GM21360 (cell line): Measurements from ENCODE around the gene RPL13A.
"Not testable (repeated sequence)": the region's sequence is repeated elsewhere in the genome, so short reads cannot be mapped to it uniquely, and the experiment has no call there.

ENCODE experiments used
- ATAC-seq: cut with Tn5 transposase; IDR thresholded peaks from one replicate; pipeline ENCODE4 v1.9.1; 2021; ENCODE audit warnings: mild to moderate bottlenecking, moderate library complexity; ENCODE audit not compliant: unreplicated experiment

Gene RPL13A

DNA sequence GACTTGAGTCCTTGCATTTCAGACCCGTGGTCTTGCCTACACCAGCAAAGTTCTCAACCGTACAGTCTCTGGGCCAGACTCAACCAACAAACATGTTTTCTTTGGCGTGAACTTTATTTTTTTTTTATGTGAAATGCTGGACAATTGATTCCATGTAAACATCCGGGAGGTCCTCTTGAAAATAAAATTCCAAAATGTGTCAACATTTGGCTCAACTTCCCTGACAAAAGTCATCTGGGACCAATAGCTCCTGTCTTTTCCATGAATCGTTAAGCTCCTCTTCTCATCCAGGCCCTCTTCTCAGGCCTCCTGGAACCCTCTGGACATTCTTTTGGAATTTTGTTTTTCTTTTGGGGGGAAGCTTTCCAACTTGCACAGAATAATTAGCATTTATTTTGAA is 31.6 kb upstream of the RPL13A start:
- no peak for ATAC-seq

GRCh38 chr19:49456326-49456725 is 31.1 kb upstream of the RPL13A start:
- ATAC-seq: no peak

GRCh38 chr19:49458567-49458903 is 28.9 kb upstream of the RPL13A start:
- no peak for ATAC-seq

- no peak for ATAC-seq
Observed at GRCh38 chr19:49459388-49459787, 28.0 kb upstream of the RPL13A start.

DNA sequence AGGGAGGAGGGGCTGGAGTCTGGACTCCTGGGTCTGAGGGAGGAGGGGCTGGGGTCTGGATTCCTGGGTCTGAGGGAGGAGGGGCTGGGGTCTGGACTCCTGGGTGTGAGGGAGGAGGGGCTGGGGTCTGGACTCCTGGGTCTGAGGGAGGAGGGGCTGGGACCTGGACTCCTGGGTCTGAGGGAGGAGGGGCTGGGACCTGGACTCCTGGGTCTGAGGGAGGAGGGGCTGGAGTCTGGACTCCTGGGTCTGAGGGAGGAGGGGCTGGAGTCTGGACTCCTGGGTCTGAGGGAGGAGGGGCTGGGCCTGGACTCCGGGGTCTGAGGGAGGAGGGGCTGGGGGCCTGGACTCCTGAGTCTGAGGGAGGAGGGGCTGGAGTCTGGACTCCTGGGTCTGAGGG is 26.3 kb upstream of the RPL13A start:
- ATAC-seq: not testable (repeated sequence)

DNA sequence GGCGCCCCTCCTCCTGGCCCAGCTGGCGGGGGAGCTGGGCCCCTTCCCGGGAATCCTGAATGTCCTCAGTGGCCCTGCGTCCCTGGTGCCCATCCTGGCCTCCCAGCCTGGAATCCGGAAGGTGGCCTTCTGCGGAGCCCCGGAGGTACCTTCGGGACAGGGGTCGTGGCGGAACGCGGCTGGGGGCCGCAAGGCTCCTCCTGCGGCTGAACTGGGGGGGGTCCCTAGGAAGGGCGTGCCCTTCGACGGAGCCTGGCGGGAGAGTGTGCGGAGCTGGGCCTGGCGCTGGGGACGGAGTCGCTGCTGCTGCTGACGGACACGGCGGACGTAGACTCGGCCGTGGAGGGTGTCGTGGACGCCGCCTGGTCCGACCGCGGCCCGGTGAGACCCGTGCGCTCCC is 25.8 kb upstream of the RPL13A start:
- ATAC-seq: no peak

DNA sequence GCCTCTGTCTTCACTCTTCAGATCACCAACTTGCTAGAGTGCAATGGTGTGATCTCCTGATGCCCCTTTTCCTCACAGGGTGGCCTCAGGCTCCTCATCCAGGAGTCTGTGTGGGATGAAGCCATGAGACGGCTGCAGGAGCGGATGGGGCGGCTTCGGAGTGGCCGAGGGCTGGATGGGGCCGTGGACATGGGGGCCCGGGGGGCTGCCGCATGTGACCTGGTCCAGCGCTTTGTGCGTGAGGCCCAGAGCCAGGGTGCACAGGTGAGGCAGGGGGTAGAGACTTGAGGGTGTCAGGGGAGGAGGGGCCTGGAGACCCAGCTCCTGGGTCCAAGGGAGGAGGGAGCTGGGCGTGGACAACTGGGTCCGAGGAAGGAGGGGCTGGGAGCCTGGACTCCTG is 24.9 kb upstream of the RPL13A start:
- ATAC-seq: no peak

- no peak for ATAC-seq
Observed at GRCh38 chr19:49463960-49464740, 23.3 kb upstream of the RPL13A start.

GRCh38 chr19:49465371-49465770 is 22.0 kb upstream of the RPL13A start:
- ATAC-seq: no peak

GRCh38 chr19:49468199-49468598 is 19.2 kb upstream of the RPL13A start:
- ATAC-seq: no peak

DNA sequence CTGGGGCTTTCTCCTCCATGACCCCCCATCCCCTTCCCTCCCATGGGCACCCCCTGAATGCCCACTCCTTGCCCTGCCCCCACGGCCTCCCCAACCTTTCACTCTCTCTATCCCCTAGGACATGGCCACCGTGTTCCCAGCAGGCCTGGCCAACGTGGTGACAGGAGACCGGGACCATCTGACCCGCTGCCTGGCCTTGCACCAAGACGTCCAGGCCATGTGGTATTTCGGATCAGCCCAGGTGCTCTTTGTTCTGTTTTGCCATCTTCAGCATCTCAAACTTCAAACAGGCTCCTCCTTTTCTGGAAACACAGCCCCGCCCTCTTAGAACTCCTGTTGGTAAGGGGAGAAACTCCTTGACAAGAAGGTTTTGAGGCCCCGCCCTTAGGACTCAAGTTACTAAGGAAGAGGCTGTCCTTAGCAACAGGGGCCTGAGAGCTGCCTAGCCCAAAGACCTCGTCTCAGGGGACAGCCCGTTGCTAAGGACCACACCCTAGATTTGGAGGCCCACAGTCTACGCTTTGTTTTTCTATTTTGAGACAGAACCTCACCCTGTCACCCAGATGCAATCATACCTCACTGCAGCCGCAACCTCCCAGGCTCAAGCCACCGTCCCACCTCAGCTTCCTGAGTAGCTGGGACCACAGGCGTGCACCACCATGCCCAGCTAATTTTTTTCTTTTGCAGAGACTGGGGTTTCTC is 18.5 kb upstream of the RPL13A start:
- ATAC-seq: peak; percentile 38

GRCh38 chr19:49469828-49470614 is 17.4 kb upstream of the RPL13A start:
- ATAC-seq: no peak

DNA sequence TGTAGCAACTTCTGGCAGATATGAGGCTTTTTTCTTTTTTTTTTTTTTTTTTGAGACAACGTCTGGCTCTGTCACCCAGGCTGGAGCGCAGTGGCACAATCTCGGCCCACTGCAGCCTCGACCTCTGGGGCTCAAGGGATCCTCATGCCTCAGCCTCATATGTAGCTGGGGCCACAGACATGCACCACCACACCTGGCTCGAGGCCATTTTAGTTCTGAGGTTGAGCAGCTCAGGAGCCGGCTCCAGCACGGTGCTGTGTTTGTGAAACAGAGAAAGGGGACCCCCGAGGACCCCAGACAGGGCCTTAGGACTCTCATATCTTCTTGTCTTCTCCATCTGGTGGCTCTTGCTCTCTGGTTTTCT is 16.8 kb upstream of the RPL13A start:
- ATAC-seq: no peak

GRCh38 chr19:49472936-49473335 is 14.5 kb upstream of the RPL13A start:
- ATAC-seq: no peak

DNA sequence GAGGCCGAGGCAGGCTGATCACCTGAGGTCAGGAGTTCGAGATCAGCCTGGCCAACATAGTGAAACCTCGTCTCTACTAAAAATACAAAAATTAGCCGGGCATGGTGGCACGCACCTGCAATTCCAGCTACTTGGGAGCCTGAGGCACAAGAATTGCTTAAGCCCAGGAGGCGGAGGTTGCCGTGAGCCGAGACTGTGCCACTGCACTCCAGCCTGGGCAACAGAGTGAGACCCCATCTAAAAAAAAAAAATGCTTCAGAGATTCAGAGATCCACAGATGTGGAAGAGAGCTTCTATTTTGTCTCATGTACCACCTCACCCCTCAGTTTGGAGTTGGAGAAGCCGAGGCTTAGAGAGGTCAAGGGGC is 13.9 kb upstream of the RPL13A start:
- ATAC-seq: not testable (repeated sequence)

DNA sequence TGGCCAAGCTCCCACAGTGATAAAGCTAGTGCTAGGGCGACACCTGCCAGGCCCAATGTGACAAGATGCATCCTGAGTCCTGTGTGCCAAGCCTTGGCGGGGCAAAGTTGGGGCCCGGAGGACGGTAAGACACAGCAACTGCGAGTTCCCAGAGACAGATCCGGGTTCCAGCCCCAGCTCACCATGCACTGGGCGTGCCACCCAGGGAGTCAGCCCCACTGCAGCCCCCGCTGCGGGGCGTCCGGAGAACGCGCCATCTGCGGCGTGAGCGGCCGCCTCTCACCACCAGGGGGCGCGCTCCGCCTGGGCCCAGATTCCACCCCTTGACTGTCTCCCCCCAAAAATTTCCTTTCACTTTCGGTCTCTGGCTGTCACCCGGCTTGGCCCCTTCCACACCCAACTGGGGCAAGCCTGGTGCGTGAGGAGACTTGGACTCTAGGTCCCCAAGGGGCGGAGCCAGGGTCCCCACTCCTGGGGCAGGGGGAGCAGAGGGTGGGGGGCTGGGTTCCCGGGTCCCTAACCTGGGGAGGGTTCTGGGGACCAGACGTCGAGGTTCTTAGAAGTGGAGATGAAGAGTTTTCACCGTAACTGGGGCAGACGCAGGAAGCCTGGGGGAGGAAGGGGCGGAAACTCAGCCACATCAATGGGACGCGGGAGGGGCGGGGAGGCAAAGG is 13.4 kb upstream of the RPL13A start, which contains the start of gene FLT3LG:
Gene FLT3LG (plus strand): TSS at position 348 of the 674 bp plus-strand sequence. CDS start 425 bp downstream, outside the sequence.
- ATAC-seq: peak; percentile 49

DNA sequence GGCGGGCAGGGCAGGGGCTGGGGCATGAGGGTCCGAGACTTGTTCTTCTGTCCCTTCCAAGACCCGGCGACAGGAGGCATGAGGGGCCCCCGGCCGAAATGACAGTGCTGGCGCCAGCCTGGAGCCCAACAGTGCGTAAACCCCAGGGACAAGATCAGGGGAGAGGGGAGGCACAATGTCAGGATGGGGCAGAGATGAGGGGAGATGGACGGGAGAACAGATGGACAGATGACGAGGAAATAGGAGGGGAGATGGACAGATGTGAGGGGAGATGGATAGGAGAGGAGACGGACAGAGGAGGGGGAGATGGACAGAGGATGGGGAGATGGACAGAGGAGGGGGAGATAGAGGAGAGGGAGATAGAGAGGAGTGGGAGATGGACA is 12.9 kb upstream of the RPL13A start:
- ATAC-seq: no peak

DNA sequence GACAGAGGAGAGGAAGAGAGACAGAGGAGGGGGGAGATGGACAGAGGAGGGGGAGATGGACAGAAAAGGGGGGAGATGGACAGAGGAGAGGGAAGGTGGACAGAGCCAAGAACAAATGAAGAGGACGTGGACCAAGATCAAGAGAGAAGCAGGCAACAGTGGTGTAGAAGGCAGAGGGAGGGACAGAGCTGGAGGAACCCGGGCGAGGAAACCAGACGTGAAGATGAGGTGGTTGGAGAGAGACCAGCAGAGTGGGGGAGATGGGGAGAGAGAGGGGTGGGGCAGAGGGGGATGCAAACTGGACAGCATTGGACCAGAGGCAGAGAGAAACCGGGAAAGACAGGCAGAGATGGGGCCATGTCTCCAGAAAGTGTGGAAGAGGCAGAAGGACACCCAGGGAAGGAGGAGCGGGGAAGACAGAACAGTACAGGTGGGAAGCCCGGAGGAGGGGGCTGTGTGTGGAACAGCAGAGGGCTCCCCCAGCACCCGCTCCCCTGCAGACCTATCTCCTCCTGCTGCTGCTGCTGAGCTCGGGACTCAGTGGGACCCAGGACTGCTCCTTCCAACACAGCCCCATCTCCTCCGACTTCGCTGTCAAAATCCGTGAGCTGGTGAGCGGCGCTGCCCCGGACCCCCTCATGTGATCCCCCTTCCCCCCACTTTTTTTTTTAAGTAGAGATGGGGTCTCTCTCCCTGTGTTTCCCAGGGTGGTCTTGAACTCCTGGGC is 12.1 kb upstream of the RPL13A start:
- ATAC-seq: no peak

DNA sequence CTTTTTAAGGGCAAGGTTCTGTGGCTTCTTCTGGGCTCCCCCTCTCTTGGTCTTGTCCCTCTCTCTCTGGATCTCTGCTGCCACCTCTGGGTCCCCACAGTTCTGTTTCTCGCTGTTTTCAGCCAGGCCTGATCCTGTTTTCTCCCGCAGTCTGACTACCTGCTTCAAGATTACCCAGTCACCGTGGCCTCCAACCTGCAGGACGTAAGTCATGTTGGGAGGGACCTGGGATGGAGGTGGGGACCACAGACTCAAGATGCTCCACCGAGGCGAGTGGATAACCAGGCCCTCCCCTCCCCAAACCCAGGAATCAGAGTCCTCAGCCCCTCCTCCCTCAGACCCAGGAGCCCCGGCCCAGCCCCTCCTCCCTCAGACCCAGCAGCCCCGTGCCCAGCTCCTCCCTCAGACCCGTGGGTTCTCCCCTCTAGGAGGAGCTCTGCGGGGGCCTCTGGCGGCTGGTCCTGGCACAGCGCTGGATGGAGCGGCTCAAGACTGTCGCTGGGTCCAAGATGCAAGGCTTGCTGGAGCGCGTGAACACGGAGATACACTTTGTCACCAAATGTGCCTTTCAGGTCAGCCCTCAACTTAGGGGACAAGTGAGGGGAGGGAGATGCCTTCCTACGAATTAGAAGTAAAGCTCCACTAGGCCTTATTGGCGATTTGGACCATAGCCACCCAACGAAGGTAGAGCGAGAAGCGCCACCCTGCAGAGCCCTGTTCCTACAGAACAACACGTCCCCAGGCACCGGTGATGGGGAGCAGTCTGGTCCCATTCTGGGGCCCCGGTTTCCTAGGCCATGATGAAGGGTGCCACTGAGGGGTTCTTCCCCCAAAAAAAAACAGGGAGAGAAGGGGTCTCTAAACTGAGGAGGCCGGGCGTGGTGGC is 11.2 kb upstream of the RPL13A start:
- ATAC-seq: no peak
